Panc1 (cell line): Measurements from ENCODE around the gene GRID1. TPM values are rescaled to one million over a fixed set of nuclear protein-coding genes. Genes with fewer than 3 reads are reported as not detected.

Experiments used
- ATAC-seq: fragments of 200-7000 bp; cut with Tn5 transposase; 2 replicates; pipeline ENCODE4 v1.9.1; 2020; ENCODE audit warnings: mild to moderate bottlenecking, moderate library complexity
- BruUV-seq: library from RNA; stranded (reverse); fragments of 400-500 nt; replicated peaks from 2 replicates; lab custom pipeline; 2021; lab: Mats Ljungman, UMichigan
- CTCF ChIA-PET: fragments of 300-600 bp; sonication (Branson Sonifier 250); formaldehyde crosslinking; loops from one replicate; lab custom pipeline; 2022; ENCODE audit warnings: antibody characterized with exemption; lab: Charles Lee
- POLR2A ChIA-PET: fragments of 300-600 bp; sonication (Branson Sonifier 250); formaldehyde crosslinking; loops from one replicate; lab custom pipeline; 2022; ENCODE audit warnings: antibody characterized with exemption; lab: Charles Lee
- DNase-seq: peaks from one replicate; pipeline ENCODE4 v3.0.0-alpha.2; 2010; ENCODE audit warnings: low read depth, low spot score
- H3K27ac ChIP-seq: 2 replicates; pipeline ENCODE4 v1.5.1; 2011; ENCODE audit warnings: mild to moderate bottlenecking, low read length, inconsistent platforms
- H3K27me3 ChIP-seq: fragments of 200-500 bp; sonication (Bioruptor generic); 2 replicates; pipeline ENCODE4 v1.6.0; 2014; ENCODE audit warnings: low read length, inconsistent platforms; ENCODE audit not compliant: control insufficient read depth, insufficient read depth
- H3K36me3 ChIP-seq: fragments of 200-500 bp; sonication (Bioruptor generic); 2 replicates; pipeline ENCODE4 v1.5.1; 2014; ENCODE audit warnings: inconsistent platforms, mild to moderate bottlenecking, low read length, moderate library complexity; ENCODE audit not compliant: control insufficient read depth, insufficient read depth
- H3K4me1 ChIP-seq: 2 replicates; pipeline ENCODE4 v1.5.1; 2011; ENCODE audit warnings: inconsistent platforms, mild to moderate bottlenecking, low read length, moderate library complexity; ENCODE audit not compliant: control insufficient read depth, insufficient read depth
- H3K4me3 ChIP-seq, 2 experiments: 2 replicates each; pipeline ENCODE4 v1.5.1; 2011 to 2012; ENCODE audit warnings: low read depth in 2 of 2, low read length in 2 of 2, mild to moderate bottlenecking in 2 of 2, inconsistent platforms in 1 of 2, moderate library complexity in 1 of 2
- H3K9me3 ChIP-seq: fragments of 200-500 bp; sonication (Bioruptor generic); 2 replicates; pipeline ENCODE4 v1.5.1; 2014; ENCODE audit warnings: low read depth, mild to moderate bottlenecking, inconsistent platforms, low read length, moderate library complexity; ENCODE audit not compliant: control insufficient read depth, insufficient read depth
- CTCF ChIP-seq: fragments of 450-650 bp; IDR thresholded peaks from 2 replicates; pipeline ENCODE4 v1.5.1; 2017; ENCODE audit warnings: mild to moderate bottlenecking
- POLR2AphosphoS5 ChIP-seq: IDR thresholded peaks from 2 replicates; pipeline ENCODE4 v1.6.1; 2012; ENCODE audit warnings: mild to moderate bottlenecking, low read depth, low read length, moderate library complexity
- REST ChIP-seq, 2 experiments: IDR thresholded peaks; 2 replicates each; pipeline ENCODE4 v1.6.1; 2011 to 2012; ENCODE audit warnings: low read depth in 2 of 2, control low read depth in 1 of 2, low read length in 1 of 2, mild to moderate bottlenecking in 1 of 2, moderate library complexity in 1 of 2; ENCODE audit not compliant: insufficient read depth in 1 of 2
- SIN3A ChIP-seq: IDR thresholded peaks from 2 replicates; pipeline ENCODE4 v1.6.1; 2012; ENCODE audit warnings: low read depth, mild to moderate bottlenecking, low read length, moderate library complexity, borderline replicate concordance; ENCODE audit not compliant: insufficient read depth
- TCF7L2 ChIP-seq: IDR thresholded peaks from 2 replicates; pipeline ENCODE4 v1.6.1; 2011; ENCODE audit warnings: mild to moderate bottlenecking, low read depth, low read length, inconsistent platforms
- in situ Hi-C: cut with HindIII; loops from 2 replicates; pipeline ENCODE4 v1.10.0; 2016; ENCODE audit warnings: low sequenced_read_pairs, low pct_unique_long_range_greater_than_20kb
- intact Hi-C: fragments of 100-400 bp; cut with micrococcal nuclease; formaldehyde crosslinking; loops from one replicate; pipeline ENCODE4 v1.10.0; 2022; ENCODE audit not compliant: unreplicated experiment
- total RNA-seq: library from RNA; stranded (reverse); gene quantifications from one replicate; pipeline ENCODE4 v1.2.1, GENCODE V29; 2021; ENCODE audit not compliant: unreplicated experiment

Gene GRID1
- total RNA-seq, 1 experiment from 2014 or later, result 2.3 TPM

GRCh38 chr10:86206240-86206579 lies 160.4 kb downstream of the GRID1 start:
- peaks cover 4% of the 10 kb centered on the region; the same call in 1 of the 2 replicates for H3K27me3 ChIP-seq
- no peak overlapping the region for H3K4me3 ChIP-seq
- H3K4me1 ChIP-seq, result no peaks in the 10 kb centered on the region
- no peak overlapping the region for H3K27ac ChIP-seq
- no peak for DNase-seq
- ChIA-PET CTCF (no interaction called here), POLR2A (no interaction called here)
- TF ChIP-seq SIN3A, result no peak
- TF ChIP-seq TCF7L2, result no peak
- TF ChIP-seq CTCF, result no peak
- TF ChIP-seq REST (IDR thresholded peaks at IDR 0.05; ENCODE audit: insufficient read depth in 1 of 2, low read depth in 2 of 2, low read length in 1 of 2), result no peak
- TF ChIP-seq POLR2AphosphoS5, result no peak
- no peaks in the 10 kb centered on the region for H3K9me3 ChIP-seq
- no TSS peak for BruUV-seq
- H3K36me3 ChIP-seq, result no peaks in the 10 kb centered on the region
- intact Hi-C loops, result no loop called here
- in situ Hi-C loops, result no loop called here
- ATAC-seq, result no peak

GRCh38 chr10:86205306-86206239 lies 161.0 kb downstream of the GRID1 start:
- DNase-seq, result no peak
- Histone ChIP-seq H3K4me3 (no peak overlapping the region), H3K36me3 (no peaks in the 10 kb centered on the region), H3K27ac (no peak overlapping the region), H3K9me3 (no peaks in the 10 kb centered on the region), H3K27me3 (peaks cover 8% of the 10 kb centered on the region), H3K4me1 (no peaks in the 10 kb centered on the region)
- ATAC-seq, result no peak
- no peak for TF ChIP-seq REST (IDR thresholded peaks at IDR 0.05; ENCODE audit: insufficient read depth in 1 of 2, low read depth in 2 of 2, low read length in 1 of 2)
- no peak for TF ChIP-seq TCF7L2
- TF ChIP-seq CTCF, result no peak
- no peak for TF ChIP-seq POLR2AphosphoS5
- TF ChIP-seq SIN3A, result no peak
- in situ Hi-C loops, result no loop called here
- intact Hi-C loops, result no loop called here
- CTCF ChIA-PET, result no interaction called here
- POLR2A ChIA-PET, result no interaction called here
- BruUV-seq, result no TSS peak
